Measurements from ENCODE around the gene CDC14B. TPM values are rescaled to one million over a fixed set of nuclear protein-coding genes. Genes with fewer than 3 reads are reported as not detected.
"Not testable (repeated sequence)": the region's sequence is repeated elsewhere in the genome, so short reads cannot be mapped to it uniquely, and the experiment has no call there.

CDC14B gene
- total RNA-seq, result under 1 TPM; 0.62 to 0.83 TPM

DNA sequence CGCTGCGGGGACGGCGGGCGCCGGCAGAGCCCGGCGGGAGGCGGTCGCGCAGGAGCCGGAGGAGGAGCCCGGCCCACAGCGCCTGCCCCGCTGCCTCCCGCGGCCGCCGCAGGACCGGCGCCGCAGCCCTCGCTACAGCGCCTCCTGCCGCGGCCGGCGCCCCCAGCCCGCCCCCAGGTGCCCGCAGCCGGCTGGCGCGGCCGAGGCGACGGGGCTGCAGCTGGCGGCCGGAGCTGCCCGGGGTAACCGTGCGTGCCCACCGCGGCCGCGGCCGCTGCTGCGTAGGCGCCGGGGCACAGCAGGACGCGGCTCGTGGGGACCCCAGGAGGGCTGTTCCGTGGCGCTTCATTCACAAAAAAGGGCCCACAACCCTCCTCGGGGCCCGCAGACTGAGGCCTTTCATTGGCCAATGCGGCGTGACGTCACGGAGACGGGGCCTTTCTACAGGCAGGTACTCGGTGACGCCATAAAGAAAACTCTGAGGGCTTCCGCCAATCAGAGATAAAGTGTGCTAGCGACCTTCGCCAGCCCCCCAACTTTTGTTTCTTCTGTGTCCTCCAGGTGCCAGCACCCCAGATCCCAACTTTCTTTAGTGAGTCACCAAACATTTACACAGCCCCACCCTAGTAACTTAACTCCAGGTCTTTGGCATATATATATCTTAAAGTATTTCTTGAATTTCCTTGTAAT lies at the start of gene CDC14B:
Gene CDC14B, minus strand, starts transcription at position 353 of the 690 bp plus-strand sequence. CDS start 465 bp downstream, outside the sequence.
- H3K4me3 Mint-ChIP-seq, result peak within 1 kb of the TSS; percentile 66
- H3K4me1 Mint-ChIP-seq, result peaks cover 13% of the 10 kb centered on the region
- H3K9me3 Mint-ChIP-seq, result no peaks in the 10 kb centered on the region
- DNase-seq, result peak; percentile 75
- no peaks in the 10 kb centered on the region for H3K36me3 Mint-ChIP-seq (ENCODE audit: low read depth)
- H3K27ac Mint-ChIP-seq, result no peak within 1 kb of the TSS
- CTCF ChIA-PET, result no interaction called here
- H3K27me3 Mint-ChIP-seq, result peaks cover 54% of the 10 kb centered on the region
- POLR2A ChIA-PET, result no interaction called here

DNA sequence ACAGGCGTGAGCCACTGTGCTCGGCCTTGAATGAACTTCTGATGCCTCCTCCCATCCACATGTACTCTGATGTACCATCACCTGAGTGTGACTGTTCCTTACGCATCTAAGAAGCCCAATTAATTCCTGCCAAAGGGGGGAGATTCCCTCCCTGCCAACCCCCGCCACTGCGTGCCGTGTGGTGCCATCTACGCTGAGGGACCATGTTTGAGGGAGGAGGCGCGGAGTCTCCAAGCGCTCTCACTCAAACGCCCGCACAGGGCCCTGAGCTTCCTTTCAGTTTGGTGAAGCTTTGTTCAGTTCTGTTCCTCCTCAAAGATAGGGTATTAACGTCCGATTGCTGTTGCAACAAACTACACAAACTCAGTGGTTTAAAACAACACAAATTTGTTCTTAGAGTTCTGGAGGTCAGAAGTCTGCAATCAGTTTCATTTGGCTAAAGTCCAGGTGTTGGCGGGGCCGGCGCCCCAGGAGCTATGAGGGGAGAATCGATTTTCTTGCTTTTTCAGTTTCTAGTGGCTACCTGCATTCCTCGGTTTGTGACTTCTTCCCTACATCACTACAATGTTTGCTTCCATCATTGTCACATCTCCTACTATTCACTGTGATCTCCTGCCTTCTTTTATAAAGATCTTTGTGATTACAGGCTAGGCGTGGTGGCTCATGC lies 49.4 kb upstream of the CDC14B start:
- peaks cover 6% of the 10 kb centered on the region for H3K4me1 Mint-ChIP-seq
- H3K9me3 Mint-ChIP-seq, result peaks cover 4% of the 10 kb centered on the region
- H3K4me3 Mint-ChIP-seq, result no peak overlapping the region
- no peaks in the 10 kb centered on the region for H3K27me3 Mint-ChIP-seq
- no peak overlapping the region for H3K27ac Mint-ChIP-seq
- no peak for DNase-seq
- H3K36me3 Mint-ChIP-seq (ENCODE audit: low read depth), result no peaks in the 10 kb centered on the region
- POLR2A ChIA-PET, result no interaction called here
- CTCF ChIA-PET, result no interaction called here

DNA sequence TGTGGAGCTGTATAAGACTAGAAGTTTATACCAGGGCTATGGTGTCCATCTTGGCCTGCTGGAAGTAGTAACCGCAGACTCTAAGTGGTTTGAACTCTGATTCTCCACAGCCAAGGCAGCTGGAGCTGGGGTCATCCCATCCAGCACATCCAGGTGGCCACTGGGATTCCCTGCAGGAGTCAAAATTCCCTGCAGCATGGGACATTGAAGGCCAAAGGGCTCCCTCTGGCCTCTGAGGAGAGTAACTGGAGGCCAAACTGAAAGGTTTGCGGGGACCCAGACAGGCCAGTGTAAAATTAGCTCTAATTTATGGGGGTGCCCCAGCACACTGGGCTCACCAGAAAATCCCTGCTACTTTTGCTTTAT lies 47.7 kb upstream of the CDC14B start:
- Mint-ChIP-seq H3K36me3 (ENCODE audit: low read depth) (no peaks in the 10 kb centered on the region), H3K9me3 (no peaks in the 10 kb centered on the region), H3K27me3 (peaks cover 2% of the 10 kb centered on the region), H3K4me1 (peaks cover 6% of the 10 kb centered on the region), H3K4me3 (no peak overlapping the region), H3K27ac (no peak overlapping the region)
- POLR2A ChIA-PET, result interaction anchor here (0.6 kb wide), 1 partner anchor 408 kb away, joined by 3 read pairs; no protein-coding TSS in a partner anchor
- CTCF ChIA-PET, result interaction anchor here (0.8 to 2.0 kb wide), 5 partner anchors 9 to 341 kb away, joined by 3 to 8 read pairs (median 3); no protein-coding TSS in a partner anchor
- DNase-seq, result no peak

DNA sequence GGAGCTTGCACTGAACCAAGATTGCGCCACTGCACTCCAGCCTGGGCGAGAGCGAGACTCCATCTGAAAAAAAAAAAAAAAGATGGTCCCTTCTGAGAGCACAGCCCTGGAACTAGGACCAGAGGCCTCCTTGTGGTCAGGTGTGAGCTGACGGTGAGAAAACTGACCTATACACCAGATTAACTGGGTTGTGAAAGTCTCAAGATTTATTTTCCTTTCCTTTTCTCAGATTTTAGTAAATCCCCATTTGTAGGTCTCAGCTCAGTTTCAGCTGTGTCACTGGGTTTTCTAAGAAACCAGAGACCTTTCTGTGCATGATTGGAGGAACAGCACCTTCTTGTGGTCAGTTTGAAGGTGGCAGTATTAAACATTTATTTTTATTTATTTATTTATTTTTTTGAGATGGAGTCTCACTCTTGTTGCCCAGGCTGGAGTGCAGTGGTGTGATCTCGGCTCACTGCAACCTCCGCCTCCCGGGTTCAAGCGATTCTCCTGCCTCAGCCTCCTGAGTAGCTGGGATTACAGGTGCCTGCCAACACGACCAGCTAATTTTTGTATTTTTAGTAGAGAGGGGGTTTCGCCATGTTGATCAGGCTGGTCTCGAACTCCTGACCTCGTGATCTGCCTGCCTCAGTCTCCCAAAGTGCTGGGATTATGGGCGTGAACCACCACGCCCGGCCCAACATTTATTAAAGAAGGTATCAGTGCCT lies 47.2 kb upstream of the CDC14B start:
- peak; percentile 39 for DNase-seq
- H3K4me1 Mint-ChIP-seq; H3K9me3 Mint-ChIP-seq; H3K36me3 Mint-ChIP-seq (ENCODE audit: low read depth); H3K27ac Mint-ChIP-seq; H3K4me3 Mint-ChIP-seq; H3K27me3 Mint-ChIP-seq: not testable (repeated sequence)
- ChIA-PET POLR2A (interaction anchor here (0.6 kb wide), 1 partner anchor 407 kb away, joined by 3 read pairs; no protein-coding TSS in a partner anchor), CTCF (interaction anchor here (0.8 to 2.0 kb wide), 6 partner anchors 8 to 341 kb away, joined by 3 to 8 read pairs (median 3); no protein-coding TSS in a partner anchor)

DNA sequence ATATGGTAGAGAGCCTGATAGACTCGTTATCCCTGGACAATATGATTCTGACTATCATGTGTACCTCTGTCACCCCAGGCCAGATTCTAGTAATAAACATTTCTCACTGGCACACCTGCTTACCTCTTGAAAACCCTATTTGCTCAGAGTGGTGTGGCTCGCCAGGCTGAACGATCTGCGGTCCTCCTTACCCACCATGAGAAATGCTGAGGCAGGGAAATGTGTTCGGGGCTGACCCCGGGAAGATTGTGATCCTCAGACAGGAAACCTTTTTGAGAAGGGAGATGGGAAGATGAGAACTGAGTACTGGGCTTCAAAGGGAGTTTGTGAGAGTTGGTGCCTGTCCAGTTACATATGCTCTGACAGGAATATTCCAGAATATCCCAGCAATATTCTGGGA lies 46.1 kb upstream of the CDC14B start:
- Mint-ChIP-seq H3K4me3 (no peak overlapping the region), H3K36me3 (ENCODE audit: low read depth) (no peaks in the 10 kb centered on the region), H3K4me1 (peaks cover 6% of the 10 kb centered on the region), H3K9me3 (no peaks in the 10 kb centered on the region), H3K27ac (no peak overlapping the region), H3K27me3 (peaks cover 2% of the 10 kb centered on the region)
- ChIA-PET CTCF (interaction anchor here (2.0 kb wide), 1 partner anchor 9 kb away, joined by 8 read pairs; no protein-coding TSS in a partner anchor), POLR2A (no interaction called here)
- DNase-seq, result no peak

DNA sequence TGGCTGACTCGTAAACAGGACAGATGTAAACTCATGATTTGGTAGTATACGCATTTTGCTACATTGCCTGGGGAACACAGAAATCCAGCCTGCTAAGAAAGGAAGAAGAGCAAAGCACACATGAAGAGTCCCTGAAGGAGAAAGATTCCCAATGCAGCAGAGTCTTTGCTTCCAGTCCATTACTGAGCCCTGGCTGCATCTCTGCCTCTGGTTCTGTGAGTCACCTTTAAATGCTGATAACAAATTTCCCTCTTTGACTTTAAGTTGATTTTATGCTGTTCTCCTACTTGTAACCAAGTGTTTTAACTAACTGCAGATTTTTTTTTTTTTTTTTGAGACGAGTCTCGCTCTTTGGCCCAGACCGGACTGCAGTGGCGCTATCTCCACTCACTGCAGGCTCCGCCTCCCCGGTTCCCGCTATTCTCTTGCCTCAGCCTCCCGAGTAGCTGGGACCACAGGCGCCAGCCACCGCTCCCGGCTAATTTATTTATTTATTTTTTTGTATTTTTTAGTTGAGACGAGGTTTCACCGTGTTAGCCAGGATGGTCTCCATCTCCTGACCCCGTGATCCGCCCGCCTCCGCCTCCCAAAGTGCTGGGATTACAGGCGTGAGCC lies 44.0 kb upstream of the CDC14B start:
- H3K4me1 Mint-ChIP-seq, result peaks cover 6% of the 10 kb centered on the region
- DNase-seq, result no peak
- POLR2A ChIA-PET, result no interaction called here
- no peaks in the 10 kb centered on the region for H3K36me3 Mint-ChIP-seq (ENCODE audit: low read depth)
- CTCF ChIA-PET, result no interaction called here
- H3K27me3 Mint-ChIP-seq, result peaks cover 2% of the 10 kb centered on the region
- H3K9me3 Mint-ChIP-seq, result no peaks in the 10 kb centered on the region
- no peak overlapping the region for H3K27ac Mint-ChIP-seq
- no peak overlapping the region for H3K4me3 Mint-ChIP-seq

DNA sequence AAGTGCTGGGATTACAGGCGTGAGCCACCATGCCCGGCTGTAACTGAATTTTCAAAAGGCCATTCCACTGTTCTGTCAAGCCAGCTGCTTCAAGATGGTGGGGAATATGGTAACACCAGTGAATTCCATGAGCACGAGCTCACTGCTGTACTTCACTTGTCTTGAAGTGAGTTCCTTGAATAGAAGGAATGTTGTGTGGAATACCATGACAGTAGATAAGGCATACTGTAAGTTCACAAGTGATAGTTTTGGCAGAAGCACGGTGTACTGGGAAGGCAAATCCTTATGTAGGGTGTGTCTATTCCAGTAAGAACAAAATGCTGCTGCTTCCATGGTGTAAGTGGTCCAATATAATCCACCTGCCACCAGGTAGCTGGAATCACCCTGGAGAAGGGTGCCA lies 42.1 kb upstream of the CDC14B start:
- Mint-ChIP-seq H3K4me3 (no peak overlapping the region), H3K27me3 (peaks cover 10% of the 10 kb centered on the region), H3K27ac (no peak overlapping the region), H3K36me3 (ENCODE audit: low read depth) (no peaks in the 10 kb centered on the region), H3K4me1 (peaks cover 5% of the 10 kb centered on the region), H3K9me3 (no peaks in the 10 kb centered on the region)
- ChIA-PET CTCF (interaction anchor here (0.7 kb wide), 1 partner anchor 19 kb away, joined by 3 read pairs; no protein-coding TSS in a partner anchor), POLR2A (no interaction called here)
- DNase-seq, result no peak

DNA sequence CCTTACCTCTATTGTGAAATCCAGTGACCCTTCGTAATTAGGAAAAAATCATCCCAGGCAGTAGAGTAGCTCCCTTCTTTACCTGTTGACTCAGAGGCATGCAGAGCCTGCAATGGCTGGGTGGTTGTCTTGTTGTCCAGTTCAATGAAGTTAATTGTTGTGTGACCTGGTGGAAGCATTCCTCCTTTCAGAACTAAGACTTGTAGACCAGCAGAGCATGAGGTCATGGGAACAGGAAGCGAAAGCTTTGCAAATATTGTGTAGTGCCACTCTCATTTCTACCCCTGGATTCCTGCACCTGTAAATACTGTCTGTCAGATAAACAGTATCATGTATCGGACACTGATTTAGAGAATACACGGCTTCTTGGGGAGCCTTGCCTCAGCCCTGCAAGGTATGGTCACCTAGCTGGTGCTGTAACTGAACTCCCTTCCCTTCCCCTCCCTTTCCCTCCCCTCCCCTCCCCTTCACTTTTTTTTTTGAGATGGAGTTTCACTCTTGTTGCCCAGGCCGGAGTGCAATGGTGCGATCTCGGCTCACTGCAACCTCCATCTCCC lies 41.1 kb upstream of the CDC14B start:
- Mint-ChIP-seq H3K4me1 (peaks cover 5% of the 10 kb centered on the region), H3K27me3 (peaks cover 10% of the 10 kb centered on the region), H3K36me3 (ENCODE audit: low read depth) (no peaks in the 10 kb centered on the region), H3K4me3 (no peak overlapping the region), H3K9me3 (no peaks in the 10 kb centered on the region), H3K27ac (no peak overlapping the region)
- ChIA-PET CTCF (no interaction called here), POLR2A (no interaction called here)
- DNase-seq, result no peak

DNA sequence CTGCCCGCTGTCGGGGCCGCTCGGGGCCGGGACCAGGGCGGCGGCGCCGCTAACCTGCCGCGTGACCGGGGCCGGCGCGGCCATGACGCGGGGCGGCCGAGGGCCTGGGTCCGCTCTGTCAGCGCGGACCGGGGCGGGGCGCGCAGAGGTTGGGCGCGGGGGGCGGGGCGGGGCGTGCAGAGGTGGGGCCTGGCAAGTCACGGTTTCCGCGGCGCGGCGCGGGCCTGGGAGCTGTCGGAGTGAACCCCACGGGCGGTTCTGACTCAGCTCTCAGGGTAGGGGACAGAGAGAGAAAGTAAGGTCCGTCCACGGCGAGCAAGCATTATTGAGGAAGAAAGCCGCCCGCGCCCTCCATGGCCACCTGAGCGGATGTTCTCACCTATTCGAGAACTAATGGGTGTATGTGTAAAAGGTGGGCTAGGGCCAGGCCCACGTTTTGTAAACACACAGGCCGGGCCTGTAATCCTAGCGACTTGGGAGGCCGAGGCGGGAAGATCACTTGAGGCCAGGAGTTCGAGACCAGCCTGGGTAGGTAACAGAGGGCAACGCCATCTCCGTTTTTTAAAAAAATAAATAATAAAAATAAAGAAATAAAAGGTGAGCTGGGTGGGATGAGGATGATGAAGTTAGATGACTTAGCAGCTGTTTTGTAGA lies 35.7 kb upstream of the CDC14B start, which contains the start of gene PRXL2C:
Gene PRXL2C, minus strand, starts transcription at position 120 of the 654 bp plus-strand sequence. Its CDS starts 36 bp downstream, at position 84.
- Mint-ChIP-seq H3K9me3 (no peaks in the 10 kb centered on the region), H3K4me1 (peaks cover 17% of the 10 kb centered on the region), H3K27ac (peak within 1 kb of the TSS; percentile 88), H3K36me3 (ENCODE audit: low read depth) (peaks cover under 1% of the 10 kb centered on the region), H3K4me3 (peak within 1 kb of the TSS; percentile 86), H3K27me3 (peaks cover 9% of the 10 kb centered on the region)
- DNase-seq, result peak; percentile 79
- ChIA-PET POLR2A (no interaction called here), CTCF (interaction anchor here (2.0 to 2.1 kb wide), 2 partner anchors 11 to 213 kb away, joined by 5 to 8 read pairs; no protein-coding TSS in a partner anchor)

DNA sequence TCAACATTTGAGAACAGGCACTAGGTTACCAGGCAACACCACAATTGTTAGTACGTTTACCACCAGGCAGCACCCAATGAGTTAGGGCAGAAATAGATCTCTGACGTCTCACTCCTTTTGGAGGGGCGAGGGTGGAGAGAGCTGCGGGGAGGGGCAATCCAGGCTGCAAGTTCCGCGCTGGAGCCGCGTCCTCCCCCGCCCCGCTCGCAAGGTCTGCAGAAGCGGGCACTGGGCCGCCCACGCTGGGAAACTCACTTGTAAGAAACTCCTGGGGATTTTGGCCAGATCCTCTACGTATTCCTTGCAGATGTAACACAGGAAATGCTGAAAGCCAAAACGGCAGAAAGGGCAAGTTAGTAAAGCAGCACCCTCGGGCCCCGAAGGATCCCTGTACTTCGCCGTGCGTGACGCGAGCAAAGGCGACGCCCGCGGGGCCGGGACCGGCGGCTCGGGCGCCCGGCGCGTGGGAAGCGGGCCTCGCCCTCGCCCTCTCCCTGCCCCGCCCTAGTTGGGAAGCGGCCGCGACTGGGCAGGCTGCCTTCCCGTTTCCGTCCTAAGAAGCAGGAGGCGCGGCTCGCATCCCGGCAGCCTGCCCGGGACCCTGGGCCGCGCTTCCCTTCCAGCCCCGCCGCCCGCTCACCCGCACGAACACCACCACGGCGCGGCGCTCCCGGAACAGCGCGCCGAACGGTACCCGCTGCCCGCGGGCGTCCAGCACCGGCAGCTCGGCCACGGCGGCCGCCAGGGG lies 35.0 kb upstream of the CDC14B start:
- H3K9me3 Mint-ChIP-seq, result no peaks in the 10 kb centered on the region
- H3K4me3 Mint-ChIP-seq, result peak overlapping the region; percentile 80
- DNase-seq, result peak; percentile 68
- H3K27ac Mint-ChIP-seq, result peak overlapping the region; percentile 83
- H3K27me3 Mint-ChIP-seq, result peaks cover 9% of the 10 kb centered on the region
- peaks cover 17% of the 10 kb centered on the region for H3K4me1 Mint-ChIP-seq
- ChIA-PET CTCF (interaction anchor here (0.6 to 2.1 kb wide), 2 partner anchors 145 to 213 kb away, joined by 5 read pairs; no protein-coding TSS in a partner anchor), POLR2A (no interaction called here)
- peaks cover 2% of the 10 kb centered on the region for H3K36me3 Mint-ChIP-seq (ENCODE audit: low read depth)

DNA sequence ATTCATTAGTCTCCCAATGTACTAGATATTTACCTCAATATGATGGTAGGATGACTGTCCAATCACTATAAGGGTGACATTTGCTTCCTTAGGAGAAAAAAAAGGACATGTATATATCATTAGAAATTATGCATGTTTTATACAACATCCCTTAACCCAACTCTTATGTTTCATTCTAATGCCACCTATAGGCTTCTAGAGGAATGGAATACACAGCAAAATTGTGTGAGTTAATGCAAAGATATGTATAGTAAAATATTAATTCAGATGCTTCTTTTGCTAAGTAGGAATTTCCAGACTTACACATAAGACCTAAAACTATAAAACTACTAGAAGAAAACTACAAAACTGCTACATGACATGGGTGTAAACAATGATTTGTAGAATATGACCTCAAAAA lies 32.0 kb upstream of the CDC14B start:
- ChIA-PET POLR2A (no interaction called here), CTCF (no interaction called here)
- no peak overlapping the region for H3K4me3 Mint-ChIP-seq
- no peak for DNase-seq
- no peaks in the 10 kb centered on the region for H3K27me3 Mint-ChIP-seq
- no peak overlapping the region for H3K27ac Mint-ChIP-seq
- H3K36me3 Mint-ChIP-seq (ENCODE audit: low read depth), result peaks cover 2% of the 10 kb centered on the region
- peaks cover 17% of the 10 kb centered on the region for H3K4me1 Mint-ChIP-seq
- no peaks in the 10 kb centered on the region for H3K9me3 Mint-ChIP-seq
